GM18498 (cell line): ENCODE results near the gene MLH1.
A peak's percentile ranks its signal among the peaks of the same experiment; 100 is the strongest.

ENCODE experiments used
- ATAC-seq: cut with Tn5 transposase; IDR thresholded peaks from one replicate; pipeline ENCODE4 v1.9.1; 2021; ENCODE audit warnings: mild to moderate bottlenecking, moderate library complexity; ENCODE audit not compliant: unreplicated experiment

Gene MLH1

DNA sequence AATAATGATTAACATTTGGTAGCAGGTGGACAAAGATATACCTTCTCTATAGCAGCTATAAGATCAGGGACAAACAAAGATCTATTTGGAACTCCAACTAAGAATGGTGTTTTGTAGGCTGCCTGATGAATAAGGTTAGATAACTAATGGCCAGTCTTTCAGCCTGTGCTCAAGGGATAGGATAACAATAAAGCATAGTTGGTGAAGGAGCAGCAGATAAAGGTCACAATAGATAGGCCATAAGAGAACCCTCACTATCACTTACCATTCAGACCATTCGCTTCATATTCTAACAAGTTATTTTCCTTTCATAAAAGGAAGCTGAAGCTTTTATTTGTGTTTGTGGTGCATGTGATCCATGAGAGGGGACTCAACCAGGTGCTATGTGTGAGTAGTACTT lies 20.2 kb upstream of the MLH1 start:
- no peak for ATAC-seq

DNA sequence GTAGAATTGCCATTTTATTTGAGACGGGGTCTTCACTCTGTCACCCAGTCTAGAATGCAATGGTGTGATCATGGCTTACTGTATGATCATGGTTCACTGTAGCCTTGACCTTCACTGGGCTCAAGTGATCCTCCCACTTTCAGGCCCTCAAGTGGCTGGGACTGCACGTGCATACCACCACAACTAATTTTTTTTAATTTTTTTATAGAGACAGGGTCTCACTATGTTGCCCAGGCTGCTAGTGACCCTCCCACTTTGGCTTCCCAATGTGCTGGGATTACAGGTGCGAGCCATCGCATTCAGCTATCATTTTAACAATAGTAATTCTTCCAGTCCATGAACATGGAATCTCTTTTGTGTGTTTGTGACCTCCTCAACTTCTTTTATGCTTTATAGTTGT lies 12.3 kb upstream of the MLH1 start:
- ATAC-seq = no peak

DNA sequence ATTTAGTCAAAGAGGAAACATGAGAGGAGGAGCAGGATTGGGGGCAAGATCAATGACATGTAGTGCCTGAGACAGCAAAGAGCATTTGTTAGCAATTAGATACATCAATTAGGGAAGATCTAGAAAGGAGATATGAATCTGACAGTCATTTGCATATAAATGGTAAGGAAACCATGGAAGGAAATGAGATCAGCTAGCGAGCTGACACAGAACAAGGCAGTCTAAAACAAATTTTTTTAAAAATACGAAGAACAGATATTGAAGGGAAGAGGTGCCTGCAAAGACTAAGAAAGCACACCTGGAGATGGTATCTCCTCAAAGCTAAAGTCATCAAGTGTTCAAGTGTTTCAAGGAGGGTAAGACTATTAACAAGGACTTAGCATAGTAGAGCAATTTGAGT lies 5.0 kb upstream of the MLH1 start:
- ATAC-seq = no peak

DNA sequence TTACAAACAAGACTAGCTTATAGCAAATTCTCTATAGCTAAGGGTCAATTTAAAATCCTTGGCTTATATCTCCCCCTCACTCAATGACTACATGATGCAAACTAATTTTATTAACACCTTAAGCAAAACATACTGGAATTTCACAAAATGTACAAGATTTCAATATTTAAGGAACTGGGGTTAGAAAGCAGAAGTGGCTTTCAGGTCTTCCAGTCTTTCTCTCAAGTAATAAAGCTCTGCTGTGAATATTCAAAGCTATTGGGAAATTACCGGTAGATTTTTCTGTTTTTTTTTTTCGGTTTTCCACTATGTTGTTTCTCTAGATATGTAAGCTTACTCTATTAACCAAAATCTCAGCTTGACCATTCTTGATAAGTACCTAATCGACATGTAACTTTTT lies 4.3 kb upstream of the MLH1 start:
- ATAC-seq = no peak

DNA sequence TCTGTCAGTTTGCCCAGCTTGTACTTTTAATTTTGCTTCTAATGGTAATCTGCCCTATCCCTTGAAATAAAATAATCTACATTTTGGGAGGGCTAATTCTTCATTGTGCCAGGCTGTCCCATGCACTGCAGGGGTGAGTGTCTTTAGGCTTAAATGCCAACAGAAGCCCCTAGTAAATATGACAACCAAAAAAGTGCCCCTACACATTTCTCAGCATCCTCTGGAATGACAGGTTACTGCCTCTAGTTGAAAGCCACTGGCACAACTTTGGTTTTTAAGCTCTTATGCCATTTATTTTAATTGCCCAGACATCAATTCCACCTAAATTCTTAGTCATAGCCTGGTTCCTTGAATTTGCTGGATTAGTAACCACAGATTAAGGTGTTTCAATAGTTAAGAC lies 3.8 kb upstream of the MLH1 start:
- no peak for ATAC-seq

DNA sequence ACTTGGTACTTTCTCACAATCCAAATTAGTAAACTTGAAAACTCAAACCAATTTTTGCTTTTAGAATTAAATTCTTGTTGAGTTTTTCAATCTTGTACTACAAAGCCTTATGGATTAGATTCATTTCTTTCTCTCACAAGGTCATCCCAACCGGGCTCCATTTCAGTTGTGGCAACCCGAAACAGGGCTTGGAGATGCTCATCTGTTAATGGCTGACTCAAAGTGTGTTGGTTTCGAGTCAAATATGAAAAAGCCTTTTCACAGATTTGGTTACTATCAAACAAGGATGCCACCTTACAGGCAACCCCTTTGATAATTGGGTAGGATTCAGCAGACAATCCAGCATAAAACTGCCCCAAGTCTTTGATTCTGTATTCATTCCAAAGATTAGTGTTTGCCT lies 2.2 kb upstream of the MLH1 start:
- ATAC-seq = no peak

DNA sequence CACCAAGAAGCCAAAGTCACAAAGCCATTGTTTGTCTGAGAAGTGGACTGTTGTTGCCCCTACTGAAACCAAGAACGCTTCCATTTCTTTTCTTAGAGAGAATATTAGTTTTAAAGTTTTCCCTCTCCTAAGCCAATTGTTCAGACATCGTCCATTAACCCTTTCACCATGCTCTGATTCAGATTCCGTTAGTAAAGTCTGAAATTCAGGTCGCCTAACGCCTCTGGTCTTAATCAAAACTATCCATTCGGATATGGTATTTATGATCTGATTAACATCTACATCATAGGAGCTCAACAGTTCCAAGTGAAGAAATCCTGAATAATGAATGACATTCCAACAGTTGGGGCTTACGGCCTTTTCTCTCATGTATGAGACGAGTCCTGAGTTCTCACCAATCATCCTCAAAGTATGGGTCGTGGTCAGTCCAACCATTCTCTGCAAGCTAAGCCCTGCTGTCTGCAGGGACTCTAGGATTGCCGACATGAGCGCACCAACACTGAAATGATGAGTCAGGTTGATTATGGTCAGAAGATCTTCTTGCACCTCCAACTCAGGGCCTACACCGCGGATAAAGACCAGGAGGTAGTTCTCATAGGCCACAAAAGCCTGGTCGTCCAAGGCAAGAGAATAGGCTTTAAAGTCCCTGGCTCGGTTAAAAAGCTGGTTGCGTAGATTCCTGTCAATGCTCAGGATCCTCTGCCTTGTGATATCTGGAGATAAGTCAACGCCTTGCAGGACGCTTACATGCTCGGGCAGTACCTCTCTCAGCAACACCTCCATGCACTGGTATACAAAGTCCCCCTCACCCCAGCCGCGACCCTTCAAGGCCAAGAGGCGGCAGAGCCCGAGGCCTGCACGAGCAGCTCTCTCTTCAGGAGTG lies 1.2 kb upstream of the MLH1 start:
- no peak for ATAC-seq

DNA sequence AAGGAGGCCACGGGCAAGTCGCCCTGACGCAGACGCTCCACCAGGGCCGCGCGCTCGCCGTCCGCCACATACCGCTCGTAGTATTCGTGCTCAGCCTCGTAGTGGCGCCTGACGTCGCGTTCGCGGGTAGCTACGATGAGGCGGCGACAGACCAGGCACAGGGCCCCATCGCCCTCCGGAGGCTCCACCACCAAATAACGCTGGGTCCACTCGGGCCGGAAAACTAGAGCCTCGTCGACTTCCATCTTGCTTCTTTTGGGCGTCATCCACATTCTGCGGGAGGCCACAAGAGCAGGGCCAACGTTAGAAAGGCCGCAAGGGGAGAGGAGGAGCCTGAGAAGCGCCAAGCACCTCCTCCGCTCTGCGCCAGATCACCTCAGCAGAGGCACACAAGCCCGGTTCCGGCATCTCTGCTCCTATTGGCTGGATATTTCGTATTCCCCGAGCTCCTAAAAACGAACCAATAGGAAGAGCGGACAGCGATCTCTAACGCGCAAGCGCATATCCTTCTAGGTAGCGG lies 452 bp upstream of the MLH1 start, which contains the start of gene EPM2AIP1:
EPM2AIP1 (minus strand) TSS at position 326 of the 520 bp plus-strand sequence; CDS start at position 272, 54 bp downstream.
- peak; percentile 88 for ATAC-seq

DNA sequence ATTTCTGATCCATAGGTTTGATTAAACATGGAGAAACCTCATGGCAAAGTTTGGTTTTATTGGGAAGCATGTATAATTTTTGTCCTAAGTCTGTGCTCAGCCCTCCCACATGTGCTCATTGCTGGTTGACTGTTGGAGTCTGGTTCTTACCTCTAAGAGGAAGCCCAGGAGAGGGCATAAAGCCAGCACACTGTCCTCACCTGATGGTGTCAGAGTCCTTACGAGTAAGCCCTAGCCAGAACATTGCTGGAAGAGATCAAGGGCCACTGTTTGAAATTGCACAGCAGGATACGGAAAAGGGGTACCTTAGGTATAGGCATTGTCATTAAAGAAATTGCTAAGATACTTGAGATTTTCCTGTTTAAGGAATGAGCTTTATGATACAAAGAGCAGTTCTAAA lies 21.3 kb downstream of the MLH1 start:
- no peak for ATAC-seq

DNA sequence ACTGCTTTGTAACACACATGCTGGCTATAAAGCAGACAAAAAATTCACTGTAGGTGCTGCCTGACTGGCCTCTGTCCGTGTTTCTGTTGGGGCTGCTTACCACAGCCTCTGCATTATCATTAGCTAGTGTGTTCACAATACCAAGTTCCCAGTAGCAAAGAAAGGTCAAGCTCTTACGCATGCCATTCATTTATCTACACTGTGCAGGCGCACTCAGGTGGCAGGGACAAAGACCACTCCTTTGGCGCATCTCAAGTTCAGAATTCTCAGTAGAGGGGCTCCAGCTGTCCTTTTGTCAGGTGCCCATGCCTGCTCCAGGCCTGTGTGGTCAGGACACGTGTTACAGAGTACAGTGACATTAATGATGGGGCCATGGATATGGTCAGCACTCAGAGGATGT lies 22.3 kb downstream of the MLH1 start:
- ATAC-seq = no peak

DNA sequence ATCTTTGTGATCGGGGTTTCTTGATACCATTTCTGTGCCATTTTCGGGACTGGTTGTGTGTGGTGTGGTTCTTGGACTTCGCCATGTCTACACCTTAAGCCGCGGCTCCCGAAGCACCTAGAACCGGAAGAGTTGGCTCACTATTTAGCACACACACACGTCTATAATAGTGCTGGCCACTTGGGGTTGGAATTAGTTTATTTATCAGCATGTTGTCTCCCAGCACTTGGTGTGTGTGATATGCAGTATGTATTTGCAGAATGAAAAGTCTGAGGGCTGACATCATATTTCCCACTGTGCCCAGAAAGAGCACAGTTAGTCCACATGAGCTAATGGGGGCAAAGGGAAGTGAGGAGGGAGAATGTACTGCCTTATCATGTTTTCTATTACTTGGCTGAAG lies 23.6 kb downstream of the MLH1 start:
- no peak for ATAC-seq

DNA sequence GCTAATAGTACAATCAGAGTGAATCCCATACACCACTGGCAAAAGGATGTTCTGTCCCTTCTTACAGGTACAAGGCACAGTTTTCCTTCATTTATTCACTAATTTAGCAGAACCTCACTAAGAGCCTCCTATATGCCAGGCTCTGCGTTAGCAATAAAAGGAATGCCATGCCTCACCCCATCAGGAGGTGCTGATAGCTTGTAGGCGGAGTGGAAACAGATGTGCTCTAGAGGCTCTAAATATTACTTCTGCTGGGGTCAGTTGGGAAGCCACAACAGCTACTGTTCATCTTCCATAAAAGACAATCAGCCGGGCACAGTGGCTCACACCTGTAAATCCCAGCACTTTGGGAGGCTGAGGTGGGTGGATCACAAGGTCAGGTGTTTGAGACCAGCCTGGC lies 24.4 kb downstream of the MLH1 start:
- no peak for ATAC-seq

DNA sequence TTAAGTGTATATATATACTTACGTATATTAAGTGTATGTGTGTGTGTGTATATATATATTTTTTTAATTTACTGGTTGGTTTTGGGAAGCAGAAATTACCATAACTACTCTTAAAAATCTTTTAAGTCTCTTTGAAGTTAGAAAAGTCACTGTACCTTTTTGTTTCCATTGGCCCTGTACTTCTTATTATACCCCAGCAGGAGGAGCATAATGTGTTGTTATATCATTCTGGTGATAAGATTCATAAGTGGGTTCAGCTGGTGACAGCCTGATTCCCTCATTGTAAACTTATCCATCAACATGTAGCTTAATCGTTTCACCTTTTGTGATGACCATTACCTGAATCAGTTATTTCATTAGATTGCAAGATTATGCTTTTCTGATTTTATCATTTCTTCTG lies 30.8 kb downstream of the MLH1 start:
- ATAC-seq = no peak

DNA sequence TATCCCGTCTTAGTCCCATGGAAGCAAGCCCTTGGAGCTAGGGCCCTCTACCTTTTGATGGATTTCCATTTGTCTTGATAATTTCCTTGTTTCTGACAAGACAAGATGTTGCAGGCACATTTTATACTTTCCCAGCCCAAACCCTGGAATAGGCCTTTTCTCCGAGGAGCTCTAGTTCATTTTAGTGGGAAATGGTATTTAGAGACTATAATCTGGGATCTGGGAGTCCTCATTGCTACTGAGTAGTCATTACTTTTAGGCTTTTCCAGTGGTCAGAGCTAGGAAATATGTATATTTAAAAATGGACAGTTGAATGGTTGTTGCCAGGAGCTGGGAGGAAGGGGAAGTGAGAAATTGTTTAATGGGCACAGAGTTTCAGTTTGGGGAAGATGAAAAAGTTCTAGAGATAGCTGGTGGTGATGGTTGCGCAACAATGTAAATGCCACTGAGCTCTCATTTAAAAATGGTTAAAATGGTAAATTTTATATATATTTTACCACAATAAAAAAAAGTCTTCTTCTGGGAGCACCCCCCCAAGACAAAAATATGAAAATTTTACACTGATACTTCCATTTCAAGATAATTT lies 31.6 kb downstream of the MLH1 start:
- ATAC-seq = peak; percentile 64

DNA sequence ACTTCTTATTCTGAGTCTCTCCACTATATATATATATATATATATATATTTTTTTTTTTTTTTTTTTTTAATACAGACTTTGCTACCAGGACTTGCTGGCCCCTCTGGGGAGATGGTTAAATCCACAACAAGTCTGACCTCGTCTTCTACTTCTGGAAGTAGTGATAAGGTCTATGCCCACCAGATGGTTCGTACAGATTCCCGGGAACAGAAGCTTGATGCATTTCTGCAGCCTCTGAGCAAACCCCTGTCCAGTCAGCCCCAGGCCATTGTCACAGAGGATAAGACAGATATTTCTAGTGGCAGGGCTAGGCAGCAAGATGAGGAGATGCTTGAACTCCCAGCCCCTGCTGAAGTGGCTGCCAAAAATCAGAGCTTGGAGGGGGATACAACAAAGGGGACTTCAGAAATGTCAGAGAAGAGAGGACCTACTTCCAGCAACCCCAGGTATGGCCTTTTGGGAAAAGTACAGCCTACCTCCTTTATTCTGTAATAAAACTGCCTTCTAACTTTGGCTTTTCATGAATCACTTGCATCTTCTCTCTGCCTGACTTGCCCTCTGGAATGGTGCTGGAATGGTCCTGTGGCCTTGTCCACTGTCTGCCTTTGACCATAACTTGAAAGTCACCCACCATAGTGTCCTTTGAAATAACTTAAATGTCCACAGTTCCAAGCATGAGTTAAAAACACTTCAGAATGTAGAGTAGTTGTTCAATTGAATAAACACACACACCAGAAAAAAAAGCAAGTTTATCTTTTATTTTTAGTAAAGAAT lies 32.4 kb downstream of the MLH1 start:
- ATAC-seq = no peak

DNA sequence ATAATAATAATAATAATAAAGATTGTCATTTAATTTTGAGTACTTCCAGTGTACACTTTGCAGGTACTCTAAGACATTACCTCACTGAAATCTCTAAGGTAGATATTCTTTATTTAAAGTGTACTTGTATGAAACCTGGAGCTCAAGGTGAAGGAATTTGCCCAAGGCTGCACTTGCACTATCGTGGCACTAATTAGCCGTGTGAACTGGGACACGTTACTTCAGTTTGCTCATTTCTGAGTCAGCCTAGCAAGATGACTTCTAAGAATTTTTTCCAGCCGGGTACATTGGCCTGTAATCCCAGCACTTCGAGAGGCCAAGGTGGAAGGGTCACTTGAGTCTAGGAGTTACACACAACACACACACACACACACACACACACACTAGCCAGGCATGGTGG lies 33.5 kb downstream of the MLH1 start:
- ATAC-seq = no peak

DNA sequence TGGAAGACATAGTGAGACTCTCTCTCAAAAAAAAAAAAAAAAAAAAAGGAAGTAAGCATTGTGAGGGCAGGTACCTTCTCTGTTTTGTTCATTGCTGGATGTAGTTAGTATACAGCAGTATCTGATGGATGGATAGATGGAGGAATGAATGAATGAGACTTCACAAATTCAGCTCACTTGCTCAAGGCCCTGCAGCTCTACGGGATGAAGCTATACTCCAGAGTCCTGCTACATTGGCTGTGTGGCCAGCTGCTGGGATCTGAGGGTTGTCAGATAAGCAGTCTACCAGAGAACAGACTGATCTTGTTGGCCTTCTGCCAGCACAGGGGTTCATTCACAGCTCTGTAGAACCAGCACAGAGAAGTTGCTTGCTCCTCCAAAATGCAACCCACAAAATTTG lies 35.0 kb downstream of the MLH1 start:
- no peak for ATAC-seq

DNA sequence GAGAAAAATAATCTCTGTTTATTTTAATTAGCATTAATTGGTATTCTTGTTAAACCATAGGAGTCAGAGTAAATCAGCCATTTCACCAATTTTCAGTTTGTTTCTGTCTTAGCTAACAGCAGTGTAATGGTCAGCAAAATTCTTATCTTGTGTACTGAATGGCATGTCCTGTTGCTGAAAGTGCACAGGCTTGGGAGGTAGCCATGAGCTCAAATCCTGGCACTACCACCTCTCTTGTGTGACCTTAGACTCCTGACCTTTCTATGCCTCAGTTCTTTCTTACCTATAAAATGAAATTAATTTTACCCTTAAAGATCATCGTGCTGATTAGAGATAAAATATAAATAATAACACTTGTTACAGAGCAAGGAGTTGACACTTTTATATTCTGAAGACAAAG lies 35.8 kb downstream of the MLH1 start:
- ATAC-seq = no peak

DNA sequence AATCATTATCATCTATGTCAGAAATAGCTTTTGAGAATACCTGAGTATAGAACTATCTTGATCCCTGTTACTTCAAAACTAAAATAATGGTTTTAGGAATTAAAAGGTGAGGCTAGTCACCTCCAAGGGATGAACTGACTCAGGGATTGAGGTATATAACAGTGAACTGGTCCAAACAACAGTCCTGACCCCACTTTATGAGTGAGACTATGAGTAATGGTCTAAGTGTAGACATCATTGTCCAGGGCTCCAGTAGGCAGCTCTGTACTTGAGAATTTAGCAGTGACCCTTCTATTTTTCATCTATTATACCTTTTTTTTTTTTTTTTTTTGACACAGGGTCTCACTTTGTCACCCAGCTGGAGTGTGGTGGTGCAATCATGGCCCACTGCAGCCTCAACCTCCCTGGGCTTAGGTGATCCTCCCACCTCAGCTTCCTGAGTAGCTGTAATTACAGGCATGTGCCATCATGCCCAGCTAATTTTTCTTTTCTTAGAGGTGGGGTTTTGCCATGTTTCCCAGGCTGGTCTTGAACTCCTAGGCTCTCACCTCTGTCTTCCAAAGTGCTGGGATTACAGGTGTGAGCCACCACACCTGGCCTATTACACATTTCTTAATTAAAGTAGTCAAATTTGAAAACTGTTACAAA lies 36.3 kb downstream of the MLH1 start:
- no peak for ATAC-seq

DNA sequence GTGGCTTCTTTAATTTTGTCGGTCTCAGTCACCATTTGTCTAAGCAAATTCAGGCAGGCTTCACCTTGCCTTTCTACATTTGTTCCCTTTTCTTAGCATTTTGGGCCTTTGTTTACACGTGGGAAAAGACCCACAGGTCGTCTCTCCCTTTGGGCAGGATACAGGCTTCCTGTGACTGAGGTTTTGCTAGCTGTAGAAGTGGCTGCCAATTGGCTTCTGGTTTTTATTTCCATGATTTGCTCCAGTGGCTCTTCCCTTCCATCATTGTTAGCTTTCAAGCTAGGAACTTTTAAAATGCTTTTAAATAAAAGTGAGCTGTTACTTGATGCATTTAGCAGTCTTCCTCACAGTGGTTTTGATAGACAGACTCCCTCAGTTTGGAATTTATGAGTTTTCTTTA lies 37.3 kb downstream of the MLH1 start:
- no peak for ATAC-seq

DNA sequence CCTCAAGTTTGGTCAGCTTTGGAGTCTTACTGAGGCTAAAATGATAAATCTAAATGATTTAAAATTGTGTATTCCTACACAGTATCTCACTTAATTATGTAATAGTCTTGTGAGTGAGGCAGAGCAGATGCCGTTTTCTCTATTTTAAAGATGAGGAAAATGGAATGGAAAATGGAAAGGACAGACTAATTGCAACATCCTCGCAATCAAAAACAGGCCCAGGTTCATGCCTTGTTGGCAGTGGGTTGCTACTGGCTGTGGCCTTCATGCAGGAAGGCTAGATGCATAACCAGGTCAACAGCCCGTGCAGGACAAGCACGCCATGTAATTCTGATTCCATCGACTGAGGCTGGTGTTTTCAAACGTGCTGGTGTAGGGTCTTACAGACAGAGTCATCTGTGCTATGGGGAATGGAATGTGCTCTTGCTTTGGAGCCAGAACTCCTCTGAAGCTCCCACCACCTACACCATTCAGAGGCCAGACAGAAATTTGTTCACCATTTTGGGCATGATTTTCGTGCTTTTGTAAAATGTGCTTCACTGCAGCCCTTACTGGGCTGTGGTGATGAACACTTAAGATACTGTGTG lies 37.9 kb downstream of the MLH1 start:
- ATAC-seq = no peak
